Neuronal stem cell (in vitro differentiated cells): ENCODE data around the gene CDC6.

Experiments used
- DNase-seq: peaks from one replicate; pipeline ENCODE4 v3.0.0-alpha.2; 2013; ENCODE audit warnings: low spot score
- H2AFZ ChIP-seq: one replicate; pipeline ENCODE4 v1.6.1; 2013; ENCODE audit warnings: mild to moderate bottlenecking, low read length, inconsistent platforms
- H2AK5ac ChIP-seq: 2 replicates; pipeline ENCODE4 v1.6.1; 2013; ENCODE audit warnings: low read depth, mild to moderate bottlenecking, inconsistent platforms, low read length, moderate library complexity, mixed read lengths
- H2BK120ac ChIP-seq: 2 replicates; pipeline ENCODE4 v1.6.1; 2013; ENCODE audit warnings: low read depth, mild to moderate bottlenecking, inconsistent platforms, low read length, moderate library complexity, mixed read lengths
- H2BK12ac ChIP-seq: one replicate; pipeline ENCODE4 v1.6.1; 2013; ENCODE audit warnings: low read length, inconsistent platforms
- H2BK15ac ChIP-seq: 2 replicates; pipeline ENCODE4 v1.6.1; 2013; ENCODE audit warnings: mild to moderate bottlenecking, low read length, inconsistent platforms, mixed read lengths
- H2BK5ac ChIP-seq: one replicate; pipeline ENCODE4 v1.6.1; 2013; ENCODE audit warnings: inconsistent platforms, mild to moderate bottlenecking, low read length, moderate library complexity
- H3K14ac ChIP-seq: one replicate; pipeline ENCODE4 v1.6.1; 2013; ENCODE audit warnings: low read length, inconsistent platforms
- H3K18ac ChIP-seq: 2 replicates; pipeline ENCODE4 v1.6.1; 2013; ENCODE audit warnings: low read length, inconsistent platforms
- H3K23ac ChIP-seq: 2 replicates; pipeline ENCODE4 v1.6.1; 2013; ENCODE audit warnings: low read depth, mild to moderate bottlenecking, mixed read lengths, low read length, inconsistent platforms; ENCODE audit not compliant: poor library complexity
- H3K27ac ChIP-seq: replicated peaks from 3 replicates; pipeline ENCODE4 v1.5.1; 2013; ENCODE audit warnings: low read length, inconsistent platforms
- H3K27me3 ChIP-seq, 3 experiments: 2 replicates each; pipeline ENCODE4 v1.6.1; 2013; ENCODE audit warnings: low read length in 3 of 3, mild to moderate bottlenecking in 2 of 3, inconsistent platforms in 1 of 3, low read depth in 1 of 3, mixed read lengths in 1 of 3, moderate library complexity in 1 of 3; ENCODE audit not compliant: control insufficient read depth in 3 of 3, insufficient read depth in 3 of 3
- H3K36me3 ChIP-seq, 2 donors: replicated peaks in 1 of 2; 2 replicates each; pipeline ENCODE4 v1.6.1; 2013; ENCODE audit warnings: low read length in 2 of 2; ENCODE audit not compliant: control insufficient read depth in 2 of 2, insufficient read depth in 2 of 2
- H3K4ac ChIP-seq: 2 replicates; pipeline ENCODE4 v1.6.1; 2013; ENCODE audit warnings: inconsistent platforms, mild to moderate bottlenecking, low read length, moderate library complexity
- H3K4me1 ChIP-seq, 2 donors: 1 replicate in 1 of 2; 2 replicates in 1 of 2; pipeline ENCODE4 v1.6.1; 2013; ENCODE audit warnings: low read length in 2 of 2, low read depth in 1 of 2; ENCODE audit not compliant: control insufficient read depth in 2 of 2, insufficient read depth in 1 of 2
- H3K4me2 ChIP-seq: one replicate; pipeline ENCODE4 v1.6.1; 2013; ENCODE audit warnings: mild to moderate bottlenecking, low read length, inconsistent platforms; ENCODE audit not compliant: insufficient read depth, poor library complexity, severe bottlenecking
- H3K4me3 ChIP-seq, 2 donors: 2 replicates each; pipeline ENCODE4 v1.5.1; 2013; ENCODE audit warnings: low read length in 2 of 2, mild to moderate bottlenecking in 2 of 2, inconsistent platforms in 1 of 2, moderate library complexity in 1 of 2
- H3K79me1 ChIP-seq: one replicate; pipeline ENCODE4 v1.6.1; 2013; ENCODE audit warnings: low read depth, mild to moderate bottlenecking, inconsistent platforms, low read length, moderate library complexity
- H3K9ac ChIP-seq: one replicate; pipeline ENCODE4 v1.6.1; 2013; ENCODE audit warnings: mild to moderate bottlenecking, low read depth, low read length, inconsistent platforms; ENCODE audit not compliant: poor library complexity
- H3K9me3 ChIP-seq, 2 donors: replicated peaks in 1 of 2; 2 replicates each; pipeline versions ENCODE3 to v1.6.1; 2013; ENCODE audit warnings: low read length in 2 of 2, mild to moderate bottlenecking in 2 of 2, inconsistent platforms in 1 of 2, low read depth in 1 of 2, mixed read lengths in 1 of 2, moderate library complexity in 1 of 2; ENCODE audit not compliant: control insufficient read depth in 2 of 2, insufficient read depth in 1 of 2
- H4K8ac ChIP-seq: one replicate; pipeline ENCODE4 v1.6.1; 2013; ENCODE audit warnings: low read depth, mild to moderate bottlenecking, inconsistent platforms, low read length, moderate library complexity
- H4K91ac ChIP-seq: one replicate; pipeline ENCODE4 v1.6.1; 2013; ENCODE audit warnings: low read length, low read depth, mild to moderate bottlenecking, inconsistent platforms; ENCODE audit not compliant: poor library complexity
- WGBS, 2 donors: extraction: QIAGEN DNeasy Blood & Tissue Kit; methylation state at CpG; one replicate each; pipeline ENCODE4 v1.1.7; 2013; ENCODE audit warnings: missing lambda C conversion rate in 2 of 2, mixed read lengths in 1 of 2; ENCODE audit not compliant: insufficient read length in 2 of 2, insufficient replicate concordance in 1 of 2; ENCODE audit errors: extremely low coverage in 2 of 2; 5-methylcytosine and 5-hydroxymethylcytosine counted together

The CDC6 gene

GRCh38 chr17:40320756-40321523 lies 33.3 kb downstream of the CDC6 start:
- Histone ChIP-seq H3K4ac (no peak overlapping the region), H3K36me3 (no peaks in the 10 kb centered on the region), H3K23ac (peak overlapping the region; percentile 62), H2AK5ac (peak overlapping the region; percentile 46), H3K27me3 (peaks cover 0 to 15% (median 0%) of the 10 kb centered on the region in 3 experiments), H2AFZ (no peak overlapping the region), H3K9me3 (peaks cover 0 to 3% of the 10 kb centered on the region in 2 donors), H3K9ac (no peak overlapping the region), H3K79me1 (peaks cover 6% of the 10 kb centered on the region), H2BK12ac (no peak overlapping the region), H3K18ac (no peak overlapping the region), H4K8ac (no peak overlapping the region), H2BK120ac (no peak overlapping the region), H3K4me2 (no peak overlapping the region), H2BK5ac (no peak overlapping the region), H3K14ac (no peak overlapping the region), H3K4me3 (no peak overlapping the region), H3K27ac (no peak overlapping the region), H4K91ac (no peak overlapping the region), H2BK15ac (no peak overlapping the region), H3K4me1 (peaks cover 31 to 45% of the 10 kb centered on the region in 2 donors)
- no CpG with 5 or more reads among the region's 19 CpGs for WGBS, 2 donors
- DNase-seq = no peak

- Histone ChIP-seq H2AK5ac (peak overlapping the region; percentile 14), H4K8ac (peak overlapping the region; percentile 53), H3K18ac (no peak overlapping the region), H2BK15ac (no peak overlapping the region), H3K4me1 (peaks cover 26 to 39% of the 10 kb centered on the region in 2 donors), H3K36me3 (no peaks in the 10 kb centered on the region), H2AFZ (no peak overlapping the region), H3K9ac (no peak overlapping the region), H3K14ac (no peak overlapping the region), H2BK5ac (no peak overlapping the region), H4K91ac (no peak overlapping the region), H3K9me3 (no peaks in the 10 kb centered on the region), H3K27ac (no peak overlapping the region), H3K4me3 (no peak overlapping the region), H3K27me3 (peaks cover 0 to 10% (median 0%) of the 10 kb centered on the region in 3 experiments), H3K23ac (no peak overlapping the region), H3K4ac (no peak overlapping the region), H3K4me2 (no peak overlapping the region), H2BK120ac (no peak overlapping the region), H3K79me1 (peaks cover 6% of the 10 kb centered on the region), H2BK12ac (no peak overlapping the region)
- no CpG with 5 or more reads among the region's 4 CpGs for whole genome bisulfite sequencing, 2 donors
- no peak for DNase-seq
Observed at GRCh38 chr17:40321524-40321929, 33.8 kb downstream of the CDC6 start.

GRCh38 chr17:40321961-40322357 lies 34.3 kb downstream of the CDC6 start:
- no peak overlapping the region for H2BK120ac ChIP-seq
- H2BK12ac ChIP-seq = no peak overlapping the region
- H4K91ac ChIP-seq = no peak overlapping the region
- DNase-seq = no peak
- H2BK15ac ChIP-seq = no peak overlapping the region
- H2AFZ ChIP-seq = peak overlapping the region; percentile 53
- peak overlapping the region; percentile 30 for H3K9ac ChIP-seq
- no peak overlapping the region for H3K4me2 ChIP-seq
- peaks cover 0 to 8% (median 0%) of the 10 kb centered on the region in 3 experiments for H3K27me3 ChIP-seq
- no peak overlapping the region for H3K18ac ChIP-seq
- H3K79me1 ChIP-seq = peaks cover 6% of the 10 kb centered on the region
- H3K14ac ChIP-seq = no peak overlapping the region
- H2BK5ac ChIP-seq = no peak overlapping the region
- peak overlapping the region in 1 of 2 donors; percentile 19 for H3K4me3 ChIP-seq
- no peak overlapping the region for H2AK5ac ChIP-seq
- H3K4me1 ChIP-seq = peaks cover 23 to 36% of the 10 kb centered on the region in 2 donors
- no peaks in the 10 kb centered on the region for H3K9me3 ChIP-seq
- peak overlapping the region; percentile 53 for H4K8ac ChIP-seq
- H3K36me3 ChIP-seq = no peaks in the 10 kb centered on the region
- no peak overlapping the region for H3K27ac ChIP-seq
- no peak overlapping the region for H3K4ac ChIP-seq
- WGBS, 2 donors = no CpG with 5 or more reads among the region's 4 CpGs
- H3K23ac ChIP-seq = no peak overlapping the region
